H1 (cell line): ENCODE data around the gene SERPINE2. TPM values are rescaled to one million over a fixed set of nuclear protein-coding genes. Genes with fewer than 3 reads are reported as not detected.

Source experiments
- POLR2AphosphoS5 ChIP-seq: IDR thresholded peaks from 2 replicates; pipeline ENCODE4 v1.6.1; 2011; ENCODE audit warnings: low read depth, low read length
- polyA plus RNA-seq, 7 experiments: library from polyadenylated mRNA; depleted of rRNA in 3 of 7; stranded (reverse) in 5 of 7; unstranded in 2 of 7; fragments of >200 nt in 5 of 7; fragments of 200-250 nt in 2 of 7; gene quantifications; 1 replicate in 5 of 7; 2 replicates in 1 of 7; 4 replicates in 1 of 7; pipeline versions ENCODE4 v1.2.1 to v1.2.3, GENCODE V29; 2011 to 2013; ENCODE audit warnings: missing spikeins in 2 of 7, mixed read lengths in 2 of 7
- total RNA-seq: library from RNA; stranded (reverse); fragmentation: NEBNext Ultra II Directional; extraction: Animal tissue kit (Norgen Biotek cat#: 25700); gene quantifications from 2 replicates; pipeline ENCODE4 v1.2.1, GENCODE V29; 2021

The SERPINE2 gene
- total and polyA plus RNA-seq, 2 of the 8 experiments (the other 6 are each of a cell fraction or from before 2014, with no cell fraction given): 26.2 to 76.0 TPM

DNA sequence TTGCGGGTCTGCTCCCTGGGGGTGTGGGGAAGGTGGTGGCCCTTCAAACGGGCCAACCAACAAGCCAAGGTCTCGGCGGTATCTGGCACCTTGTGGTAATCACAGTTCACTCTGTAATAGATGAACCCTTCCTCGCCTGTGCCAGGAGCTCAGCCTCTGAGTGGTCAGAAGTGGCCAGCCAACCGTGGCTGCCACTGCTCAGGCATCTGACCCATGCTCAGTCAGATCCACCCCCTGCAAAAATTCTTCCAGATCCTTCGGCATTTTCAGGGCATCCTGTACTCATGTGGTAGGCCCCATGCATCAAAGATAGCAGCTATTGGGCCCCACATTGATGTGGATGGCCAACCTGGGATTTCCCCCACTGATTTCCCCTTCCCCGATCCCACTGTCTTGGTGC lies 39.6 kb upstream of the SERPINE2 start (continued):
- TF ChIP-seq POLR2AphosphoS5: no peak
